Measurements from ENCODE around the gene TTC21B.

GRCh38 chr2:166000401-166000800, 46.8 kb upstream of the TTC21B start:
- TF ChIP-seq ZNF488 (tag by site-specific recombination; IDR thresholded peaks at IDR 0.05) = no peak
- no peak for TF ChIP-seq ZFP41 (tag by site-specific recombination; IDR thresholded peaks at IDR 0.05; ENCODE audit: borderline replicate concordance)
- TF ChIP-seq, protein P1, sequence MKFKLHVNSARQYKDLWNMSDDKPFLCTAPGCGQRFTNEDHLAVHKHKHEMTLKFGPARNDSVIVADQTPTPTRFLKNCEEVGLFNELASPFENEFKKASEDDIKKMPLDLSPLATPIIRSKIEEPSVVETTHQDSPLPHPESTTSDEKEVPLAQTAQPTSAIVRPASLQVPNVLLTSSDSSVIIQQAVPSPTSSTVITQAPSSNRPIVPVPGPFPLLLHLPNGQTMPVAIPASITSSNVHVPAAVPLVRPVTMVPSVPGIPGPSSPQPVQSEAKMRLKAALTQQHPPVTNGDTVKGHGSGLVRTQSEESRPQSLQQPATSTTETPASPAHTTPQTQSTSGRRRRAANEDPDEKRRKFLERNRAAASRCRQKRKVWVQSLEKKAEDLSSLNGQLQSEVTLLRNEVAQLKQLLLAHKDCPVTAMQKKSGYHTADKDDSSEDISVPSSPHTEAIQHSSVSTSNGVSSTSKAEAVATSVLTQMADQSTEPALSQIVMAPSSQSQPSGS (tag by site-specific recombination; IDR thresholded peaks at IDR 0.05; ENCODE audit: low read depth) = no peak
- TF ChIP-seq CTCF (tag by site-specific recombination; IDR thresholded peaks at IDR 0.05) = no peak
- TF ChIP-seq ZNF560 (tag by site-specific recombination; IDR thresholded peaks at IDR 0.05; ENCODE audit: borderline replicate concordance) = no peak
- no peak for TF ChIP-seq YY1 (tag by site-specific recombination; IDR thresholded peaks at IDR 0.05)
- TF ChIP-seq ZNF114 (tag by site-specific recombination; IDR thresholded peaks at IDR 0.05) = no peak
- TF ChIP-seq ZNF654 (tag by site-specific recombination; IDR thresholded peaks at IDR 0.05; ENCODE audit: low read depth) = no peak
